Measurements from ENCODE around the gene FGF14. TPM values are rescaled to one million over a fixed set of nuclear protein-coding genes. Genes with fewer than 3 reads are reported as not detected.

The FGF14 gene
- total and polyA plus RNA-seq, 5 experiments from 2014 or later = not detected

GRCh38 chr13:101697745-101698144 is 704.1 kb downstream of the FGF14 start:
- Mint-ChIP-seq H3K27me3 (peaks cover 0 to 6% (median 0%) of the 10 kb centered on the region in 5 donors), H3K4me3 (no peak overlapping the region), H3K9me3 (no peaks in the 10 kb centered on the region), H3K4me1 (no peaks in the 10 kb centered on the region), H3K27ac (no peak overlapping the region), H3K36me3 (no peaks in the 10 kb centered on the region)
- POLR2A ChIA-PET = no interaction called here
- DNase-seq = no peak
- ATAC-seq = no peak

GRCh38 chr13:101695870-101696516 is 705.9 kb downstream of the FGF14 start:
- Mint-ChIP-seq H3K27ac (no peak overlapping the region), H3K4me1 (no peaks in the 10 kb centered on the region), H3K9me3 (no peaks in the 10 kb centered on the region), H3K27me3 (peaks cover 0 to 4% (median 0%) of the 10 kb centered on the region in 5 donors), H3K4me3 (no peak overlapping the region), H3K36me3 (no peaks in the 10 kb centered on the region)
- ATAC-seq = no peak
- POLR2A ChIA-PET = no interaction called here
- no peak for DNase-seq

GRCh38 chr13:101691341-101691860 is 710.4 kb downstream of the FGF14 start:
- no peaks in the 10 kb centered on the region for H3K4me1 Mint-ChIP-seq
- H3K27ac Mint-ChIP-seq = no peak overlapping the region
- H3K9me3 Mint-ChIP-seq = no peaks in the 10 kb centered on the region
- POLR2A ChIA-PET = no interaction called here
- ATAC-seq (no peak), DNase-seq (no peak)
- H3K4me3 Mint-ChIP-seq = no peak overlapping the region
- no peaks in the 10 kb centered on the region for H3K36me3 Mint-ChIP-seq
- H3K27me3 Mint-ChIP-seq = peaks cover 6 to 11% (median 7%) of the 10 kb centered on the region in 5 donors

- Mint-ChIP-seq H3K27ac (no peak overlapping the region), H3K4me1 (no peaks in the 10 kb centered on the region)
Measured at GRCh38 chr13:101690871-101691270, 711.0 kb downstream of the FGF14 start.

GRCh38 chr13:101686003-101686402 is 715.8 kb downstream of the FGF14 start:
- Mint-ChIP-seq H3K4me3 (no peak overlapping the region), H3K9me3 (peaks cover 0 to 2% (median 0%) of the 10 kb centered on the region in 9 donors), H3K27me3 (peaks cover 5 to 39% (median 10%) of the 10 kb centered on the region in 5 donors), H3K27ac (no peak overlapping the region), H3K36me3 (no peaks in the 10 kb centered on the region), H3K4me1 (no peaks in the 10 kb centered on the region)
- POLR2A ChIA-PET = no interaction called here
- no peak for ATAC-seq
- no peak for DNase-seq

More at GRCh38 chr13:101690871-101691270, 711.0 kb downstream of the FGF14 start:
- no peak overlapping the region for H3K4me3 Mint-ChIP-seq
- POLR2A ChIA-PET = interaction anchor here (0.6 kb wide), 1 partner anchor 122 kb away, joined by 4 read pairs; no protein-coding TSS in a partner anchor
- no peaks in the 10 kb centered on the region for H3K36me3 Mint-ChIP-seq
- ATAC-seq (no peak), DNase-seq (no peak)
- H3K9me3 Mint-ChIP-seq = no peaks in the 10 kb centered on the region
- peaks cover 6 to 11% (median 7%) of the 10 kb centered on the region in 5 donors for H3K27me3 Mint-ChIP-seq

GRCh38 chr13:101681834-101682233 is 720.0 kb downstream of the FGF14 start:
- Mint-ChIP-seq H3K27ac (peak overlapping the region in 1 of 10 donors; percentile 24), H3K4me1 (no peaks in the 10 kb centered on the region), H3K9me3 (peaks cover 0 to 2% (median 0%) of the 10 kb centered on the region in 9 donors), H3K27me3 (peaks cover 4 to 29% (median 6%) of the 10 kb centered on the region in 5 donors), H3K36me3 (no peaks in the 10 kb centered on the region), H3K4me3 (no peak overlapping the region)
- DNase-seq (no peak), ATAC-seq (no peak)
- POLR2A ChIA-PET = no interaction called here

- POLR2A ChIA-PET = no interaction called here
- ATAC-seq = no peak
- peaks cover 0 to 10% (median 2%) of the 10 kb centered on the region in 9 donors for H3K9me3 Mint-ChIP-seq
- no peak overlapping the region for H3K4me3 Mint-ChIP-seq
- peaks cover 0 to 2% (median 0%) of the 10 kb centered on the region in 4 donors for H3K4me1 Mint-ChIP-seq
- no peak for DNase-seq
- H3K27ac Mint-ChIP-seq = no peak overlapping the region
- peaks cover 0 to 4% (median 0%) of the 10 kb centered on the region in 5 donors for H3K27me3 Mint-ChIP-seq
- H3K36me3 Mint-ChIP-seq = peaks cover 0 to 5% (median 0%) of the 10 kb centered on the region in 3 donors
Measured at GRCh38 chr13:101673360-101674105, 728.3 kb downstream of the FGF14 start.

GRCh38 chr13:101661839-101662238 is 740.0 kb downstream of the FGF14 start:
- H3K27me3 Mint-ChIP-seq = peaks cover 0 to 15% (median 3%) of the 10 kb centered on the region in 5 donors
- no peaks in the 10 kb centered on the region for H3K4me1 Mint-ChIP-seq
- DNase-seq = no peak
- H3K4me3 Mint-ChIP-seq = no peak overlapping the region
- H3K27ac Mint-ChIP-seq = no peak overlapping the region
- H3K9me3 Mint-ChIP-seq = peaks cover 0 to 17% (median 3%) of the 10 kb centered on the region in 9 donors
- H3K36me3 Mint-ChIP-seq = peaks cover 0 to 5% (median 2%) of the 10 kb centered on the region in 3 donors
- POLR2A ChIA-PET = no interaction called here
- ATAC-seq = no peak

Small RNAs within 50 kb of the gene (microRNA-seq; reads per million reads assigned to microRNA genes)
- gene MIR2681 (ENCODE audit: borderline microRNAs expressed) (not detected), gene MIR4705 (ENCODE audit: borderline microRNAs expressed) (not detected)

Other genes starting within 250 kb of the FGF14 start
- 100 to 1,000 TPM; 210 to 224 TPM for gene TPP2, start 194.9 kb upstream of the FGF14 start, total RNA-seq
- gene TPP2, start 194.9 kb upstream of the FGF14 start, polyA plus RNA-seq = 10 to 100 TPM; 52.3 to 64.7 (median 61.1) TPM